GM23338 (cell line): ENCODE measurements around the gene AP2B1. TPM values are rescaled to one million over a fixed set of nuclear protein-coding genes. Genes with fewer than 3 reads are reported as not detected.

ENCODE experiments used
- ATAC-seq: fragments of 200-7000 bp; cut with Tn5 transposase; 3 replicates; pipeline ENCODE4 v1.9.1; 2020
- DNase-seq: peaks from one replicate; pipeline ENCODE4 v3.0.0-alpha.2; 2015; ENCODE audit warnings: low spot score
- H2AFZ ChIP-seq: fragments of 200-600 bp; sonication (generic); 2 replicates; pipeline ENCODE4 v1.8.0; 2016; ENCODE audit warnings: antibody characterized with exemption, mild to moderate bottlenecking, moderate library complexity
- H3F3A ChIP-seq: fragments of 200-600 bp; sonication (generic); replicated peaks from 2 replicates; pipeline ENCODE4 v1.8.0; 2017; ENCODE audit warnings: antibody characterized with exemption, mixed run types, low read depth
- H3K27ac ChIP-seq: fragments of 200-600 bp; sonication (generic); 2 replicates; pipeline ENCODE4 v1.6.1; 2016; ENCODE audit warnings: low read depth
- H3K27me3 ChIP-seq: fragments of 200-600 bp; sonication (generic); 2 replicates; pipeline ENCODE4 v1.8.0; 2016; ENCODE audit warnings: mild to moderate bottlenecking, mixed run types, moderate library complexity; ENCODE audit not compliant: insufficient read depth
- H3K36me3 ChIP-seq: fragments of 200-600 bp; sonication (generic); 2 replicates; pipeline ENCODE4 v1.8.0; 2016; ENCODE audit warnings: mild to moderate bottlenecking; ENCODE audit not compliant: insufficient read depth
- H3K4me1 ChIP-seq: fragments of 200-600 bp; sonication (generic); 2 replicates; pipeline ENCODE4 v1.8.0; 2016; ENCODE audit warnings: mild to moderate bottlenecking, moderate library complexity; ENCODE audit not compliant: insufficient read depth
- H3K4me2 ChIP-seq: fragments of 200-600 bp; sonication (generic); 2 replicates; pipeline ENCODE4 v1.7.1; 2017; ENCODE audit warnings: mixed run types
- H3K4me3 ChIP-seq: fragments of 200-600 bp; sonication (generic); 2 replicates; pipeline ENCODE4 v1.6.1; 2016; ENCODE audit warnings: mixed run types
- H3K79me2 ChIP-seq: fragments of 200-600 bp; sonication (generic); replicated peaks from 2 replicates; pipeline ENCODE4 v1.8.0; 2017; ENCODE audit warnings: mild to moderate bottlenecking; ENCODE audit not compliant: insufficient read depth
- H3K9me2 ChIP-seq: fragments of 200-600 bp; sonication (generic); 2 replicates; pipeline ENCODE4 v1.8.0; 2017; ENCODE audit not compliant: insufficient read depth
- H4K20me1 ChIP-seq: fragments of 200-600 bp; sonication (generic); replicated peaks from 2 replicates; pipeline ENCODE4 v1.8.0; 2017; ENCODE audit warnings: mild to moderate bottlenecking; ENCODE audit not compliant: insufficient read depth
- H3K27ac Mint-ChIP-seq: 2 replicates; pipeline ENCODE4 v1.8.0; 2020; ENCODE audit warnings: inconsistent platforms, mild to moderate bottlenecking, moderate library complexity, mixed read lengths
- H3K27me3 Mint-ChIP-seq: 3 replicates; pipeline ENCODE4 v1.8.0; 2022; ENCODE audit warnings: low read depth, mild to moderate bottlenecking, moderate library complexity, mixed read lengths, inconsistent platforms; ENCODE audit not compliant: insufficient read depth, poor library complexity
- H3K36me3 Mint-ChIP-seq: 3 replicates; pipeline ENCODE4 v1.8.0; 2021; ENCODE audit warnings: low read depth, mild to moderate bottlenecking, inconsistent platforms, moderate library complexity, mixed read lengths
- H3K4me1 Mint-ChIP-seq: 3 replicates; pipeline ENCODE4 v1.8.0; 2020; ENCODE audit warnings: mild to moderate bottlenecking, inconsistent platforms, mixed read lengths
- H3K4me3 Mint-ChIP-seq: 3 replicates; pipeline ENCODE4 v1.8.0; 2021; ENCODE audit warnings: moderate library complexity, mild to moderate bottlenecking, inconsistent platforms, mixed read lengths
- H3K9me3 Mint-ChIP-seq: 3 replicates; pipeline ENCODE4 v1.8.0; 2020; ENCODE audit warnings: moderate library complexity, mild to moderate bottlenecking, inconsistent platforms, mixed read lengths
- CREB1 ChIP-seq: fragments of 250-450 bp; sonication (Bioruptor Pico); IDR thresholded peaks from 2 replicates; pipeline ENCODE4 v1.5.0; 2020; ENCODE audit warnings: low read depth, mild to moderate bottlenecking, moderate library complexity
- CTCF ChIP-seq, 2 experiments: fragments of 200-600 bp in 1 of 2; sonication (generic) in 1 of 2; conservative IDR thresholded peaks; 2 replicates each; pipeline versions ENCODE4 v1.5.1 to v1.6.1; 2016 to 2017; ENCODE audit warnings: antibody characterized with exemption in 2 of 2, low read depth in 2 of 2, mild to moderate bottlenecking in 2 of 2, moderate library complexity in 1 of 2
- EZH2 ChIP-seq: fragments of 200-600 bp; sonication (generic); IDR thresholded peaks from one replicate; pipeline ENCODE4 v1.8.0; 2017; ENCODE audit warnings: antibody characterized with exemption, mild to moderate bottlenecking, low read depth; ENCODE audit not compliant: unreplicated experiment
- REST ChIP-seq: IDR thresholded peaks from one replicate; pipeline ENCODE4 v1.6.1; 2018; ENCODE audit warnings: antibody characterized with exemption; ENCODE audit not compliant: unreplicated experiment
- polyA plus RNA-seq: library from polyadenylated mRNA; unstranded; fragments of >200 nt; fragmentation: Nextera tagmentation; extraction: Ambion mirVana; gene quantifications from 2 replicates; pipeline ENCODE4 v1.2.1, GENCODE V29; 2016
- total RNA-seq: library from RNA; depleted of rRNA; stranded (reverse); fragments of >200 nt; shearing (Covaris generic); gene quantifications from 2 replicates; pipeline ENCODE4 v1.2.3, GENCODE V29; 2014
- TF ChIP-seq, protein P1 (sequence below): fragments of 250-450 bp; sonication (Bioruptor Pico); IDR thresholded peaks from 2 replicates; pipeline ENCODE4 v1.5.0; 2020; ENCODE audit warnings: mild to moderate bottlenecking, moderate library complexity

AP2B1 gene
- total and polyA plus RNA-seq, 2 experiments from 2014 or later = 89.7 to 144 TPM

DNA sequence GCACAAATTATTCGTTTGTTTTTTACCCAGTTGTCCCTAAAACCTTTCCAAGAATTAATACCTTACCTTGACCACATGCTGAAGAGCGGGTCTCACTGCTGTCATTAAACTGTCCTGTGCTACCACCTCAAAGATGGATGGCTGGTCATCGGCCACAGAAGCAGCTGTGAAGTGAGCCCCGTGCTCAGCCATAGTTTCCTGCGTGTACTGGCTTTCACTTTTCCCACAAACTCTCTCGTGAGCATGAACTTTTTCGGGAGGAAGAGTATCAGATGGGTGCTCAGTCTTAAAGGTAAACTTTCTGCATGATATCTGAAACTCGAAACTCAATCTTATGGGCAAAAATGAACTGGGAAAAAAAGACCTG lies 9.3 kb upstream of the AP2B1 start:
- H3K4me2 ChIP-seq = peak overlapping the region; percentile 82
- H4K20me1 ChIP-seq = no peaks in the 10 kb centered on the region
- no peaks in the 10 kb centered on the region; the same call in 2 of the 3 replicates for H3K4me1 Mint-ChIP-seq
- peaks cover 3% of the 10 kb centered on the region; the same call in 1 of the 2 replicates for H3K4me1 ChIP-seq
- no peaks in the 10 kb centered on the region for H3K9me2 ChIP-seq
- H3K36me3 Mint-ChIP-seq = no peaks in the 10 kb centered on the region; the same call in 1 of the 3 replicates
- H3K27me3 ChIP-seq = no peaks in the 10 kb centered on the region
- peak overlapping the region; percentile 76 for H3K4me3 ChIP-seq
- peak overlapping the region; percentile 99 for H3K4me3 Mint-ChIP-seq
- no peak for ATAC-seq
- no peaks in the 10 kb centered on the region for H3K9me3 Mint-ChIP-seq
- no peak for DNase-seq
- H3K27ac Mint-ChIP-seq = peak overlapping the region; percentile 38; the same call in 1 of the 2 replicates
- 0 out of 2 replicates have a peak, but pooled peaks cover 4% of the 10 kb centered on the region for H3K79me2 ChIP-seq
- H3F3A ChIP-seq = 0 out of 2 replicates have a peak, but pooled peaks cover 4% of the 10 kb centered on the region
- no peaks in the 10 kb centered on the region for H3K27me3 Mint-ChIP-seq
- no peak overlapping the region for H3K27ac ChIP-seq
- H3K36me3 ChIP-seq = peaks cover 7% of the 10 kb centered on the region; the same call in 1 of the 2 replicates
- no peak for TF ChIP-seq CTCF (conservative IDR thresholded peaks at IDR 0.05; ENCODE audit: low read depth in 2 of 2)
- no peak for TF ChIP-seq REST
- TF ChIP-seq EZH2 = no peak
- TF ChIP-seq CREB1 (CRISPR knock-in tag) = no peak
- TF ChIP-seq, protein P1, sequence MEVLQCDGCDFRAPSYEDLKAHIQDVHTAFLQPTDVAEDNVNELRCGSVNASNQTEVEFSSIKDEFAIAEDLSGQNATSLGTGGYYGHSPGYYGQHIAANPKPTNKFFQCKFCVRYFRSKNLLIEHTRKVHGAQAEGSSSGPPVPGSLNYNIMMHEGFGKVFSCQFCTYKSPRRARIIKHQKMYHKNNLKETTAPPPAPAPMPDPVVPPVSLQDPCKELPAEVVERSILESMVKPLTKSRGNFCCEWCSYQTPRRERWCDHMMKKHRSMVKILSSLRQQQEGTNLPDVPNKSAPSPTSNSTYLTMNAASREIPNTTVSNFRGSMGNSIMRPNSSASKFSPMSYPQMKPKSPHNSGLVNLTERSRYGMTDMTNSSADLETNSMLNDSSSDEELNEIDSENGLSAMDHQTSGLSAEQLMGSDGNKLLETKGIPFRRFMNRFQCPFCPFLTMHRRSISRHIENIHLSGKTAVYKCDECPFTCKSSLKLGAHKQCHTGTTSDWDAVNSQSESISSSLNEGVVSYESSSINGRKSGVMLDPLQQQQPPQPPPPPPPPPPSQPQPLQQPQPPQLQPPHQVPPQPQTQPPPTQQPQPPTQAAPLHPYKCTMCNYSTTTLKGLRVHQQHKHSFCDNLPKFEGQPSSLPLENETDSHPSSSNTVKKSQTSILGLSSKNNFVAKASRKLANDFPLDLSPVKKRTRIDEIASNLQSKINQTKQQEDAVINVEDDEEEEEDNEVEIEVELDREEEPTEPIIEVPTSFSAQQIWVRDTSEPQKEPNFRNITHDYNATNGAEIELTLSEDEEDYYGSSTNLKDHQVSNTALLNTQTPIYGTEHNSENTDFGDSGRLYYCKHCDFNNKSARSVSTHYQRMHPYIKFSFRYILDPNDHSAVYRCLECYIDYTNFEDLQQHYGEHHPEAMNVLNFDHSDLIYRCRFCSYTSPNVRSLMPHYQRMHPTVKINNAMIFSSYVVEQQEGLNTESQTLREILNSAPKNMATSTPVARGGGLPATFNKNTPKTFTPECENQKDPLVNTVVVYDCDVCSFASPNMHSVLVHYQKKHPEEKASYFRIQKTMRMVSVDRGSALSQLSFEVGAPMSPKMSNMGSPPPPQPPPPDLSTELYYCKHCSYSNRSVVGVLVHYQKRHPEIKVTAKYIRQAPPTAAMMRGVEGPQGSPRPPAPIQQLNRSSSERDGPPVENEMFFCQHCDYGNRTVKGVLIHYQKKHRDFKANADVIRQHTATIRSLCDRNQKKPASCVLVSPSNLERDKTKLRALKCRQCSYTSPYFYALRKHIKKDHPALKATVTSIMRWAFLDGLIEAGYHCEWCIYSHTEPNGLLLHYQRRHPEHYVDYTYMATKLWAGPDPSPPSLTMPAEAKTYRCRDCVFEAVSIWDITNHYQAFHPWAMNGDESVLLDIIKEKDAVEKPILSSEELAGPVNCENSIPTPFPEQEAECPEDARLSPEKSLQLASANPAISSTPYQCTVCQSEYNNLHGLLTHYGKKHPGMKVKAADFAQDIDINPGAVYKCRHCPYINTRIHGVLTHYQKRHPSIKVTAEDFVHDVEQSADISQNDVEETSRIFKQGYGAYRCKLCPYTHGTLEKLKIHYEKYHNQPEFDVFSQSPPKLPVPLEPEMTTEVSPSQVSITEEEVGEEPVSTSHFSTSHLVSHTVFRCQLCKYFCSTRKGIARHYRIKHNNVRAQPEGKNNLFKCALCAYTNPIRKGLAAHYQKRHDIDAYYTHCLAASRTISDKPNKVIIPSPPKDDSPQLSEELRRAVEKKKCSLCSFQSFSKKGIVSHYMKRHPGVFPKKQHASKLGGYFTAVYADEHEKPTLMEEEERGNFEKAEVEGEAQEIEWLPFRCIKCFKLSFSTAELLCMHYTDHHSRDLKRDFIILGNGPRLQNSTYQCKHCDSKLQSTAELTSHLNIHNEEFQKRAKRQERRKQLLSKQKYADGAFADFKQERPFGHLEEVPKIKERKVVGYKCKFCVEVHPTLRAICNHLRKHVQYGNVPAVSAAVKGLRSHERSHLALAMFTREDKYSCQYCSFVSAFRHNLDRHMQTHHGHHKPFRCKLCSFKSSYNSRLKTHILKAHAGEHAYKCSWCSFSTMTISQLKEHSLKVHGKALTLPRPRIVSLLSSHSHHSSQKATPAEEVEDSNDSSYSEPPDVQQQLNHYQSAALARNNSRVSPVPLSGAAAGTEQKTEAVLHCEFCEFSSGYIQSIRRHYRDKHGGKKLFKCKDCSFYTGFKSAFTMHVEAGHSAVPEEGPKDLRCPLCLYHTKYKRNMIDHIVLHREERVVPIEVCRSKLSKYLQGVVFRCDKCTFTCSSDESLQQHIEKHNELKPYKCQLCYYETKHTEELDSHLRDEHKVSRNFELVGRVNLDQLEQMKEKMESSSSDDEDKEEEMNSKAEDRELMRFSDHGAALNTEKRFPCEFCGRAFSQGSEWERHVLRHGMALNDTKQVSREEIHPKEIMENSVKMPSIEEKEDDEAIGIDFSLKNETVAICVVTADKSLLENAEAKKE = no peak
- H2AFZ ChIP-seq = peak overlapping the region; percentile 44
